NCI-H446 treated with DMSO at 0.1 percent for 48 hours (cell line): Measurements from ENCODE around the gene TOX2.
A peak's percentile ranks its signal among the peaks of the same experiment; 100 is the strongest.
"Not testable (repeated sequence)": the region's sequence is repeated elsewhere in the genome, so short reads cannot be mapped to it uniquely, and the experiment has no call there.

Experiments
- DNase-seq: peaks from one replicate; lab custom pipeline; 2025; lab: John Stamatoyannopoulos, UW

Gene TOX2

GRCh38 chr20:44033344-44033743 is 118.7 kb downstream of the TOX2 start:
- no peak for DNase-seq

GRCh38 chr20:44033873-44034272 is 119.2 kb downstream of the TOX2 start:
- no peak for DNase-seq

- no peak for DNase-seq
Observed at GRCh38 chr20:44034451-44034850, 119.8 kb downstream of the TOX2 start.

- DNase-seq = no peak
Observed at GRCh38 chr20:44034965-44035635, 120.4 kb downstream of the TOX2 start.

DNA sequence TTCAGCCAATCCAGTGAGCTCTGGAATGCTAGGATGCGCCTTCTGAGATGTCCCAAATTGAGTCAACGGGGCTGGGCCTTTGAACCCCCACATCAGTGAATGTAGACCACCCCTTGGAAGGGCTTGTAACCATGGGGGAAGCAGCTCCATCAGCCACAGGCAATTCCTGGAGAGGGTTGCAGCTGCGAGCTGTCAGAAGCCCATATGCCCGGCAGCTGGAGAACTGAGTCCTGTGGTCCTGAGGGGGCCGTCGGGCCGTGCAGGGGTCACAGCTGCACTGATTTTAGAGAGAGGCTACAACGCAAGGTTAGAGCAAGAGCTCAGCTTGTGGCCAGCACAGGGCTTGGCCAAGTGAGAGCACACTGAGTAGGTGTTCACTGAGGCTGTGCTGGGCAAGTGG is 121.3 kb downstream of the TOX2 start:
- DNase-seq = no peak

DNA sequence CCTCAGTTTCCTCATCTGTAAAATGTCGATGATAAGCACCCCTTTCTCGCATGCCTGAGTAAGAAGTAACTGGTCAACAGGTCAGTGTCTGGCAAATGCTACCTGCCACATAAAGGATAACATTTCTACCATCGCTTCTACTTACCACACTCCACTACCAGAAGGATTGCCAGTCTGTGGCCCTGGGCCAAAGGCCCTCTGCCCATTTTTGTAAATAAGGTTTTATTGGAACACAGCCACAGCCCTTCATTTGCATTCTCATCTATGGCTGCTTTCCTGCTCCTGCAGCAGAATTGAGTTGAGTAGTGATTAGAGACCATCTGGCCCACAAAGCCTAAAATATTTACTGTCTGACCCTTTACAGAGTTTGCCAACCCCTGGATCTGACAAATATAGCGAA is 121.8 kb downstream of the TOX2 start:
- no peak for DNase-seq

- DNase-seq = peak; percentile 3
Observed at GRCh38 chr20:44038681-44039123, 124.0 kb downstream of the TOX2 start.

- DNase-seq = no peak
Observed at GRCh38 chr20:44039147-44039546, 124.5 kb downstream of the TOX2 start.

- DNase-seq = no peak
Observed at GRCh38 chr20:44039741-44040140, 125.1 kb downstream of the TOX2 start.

GRCh38 chr20:44040202-44040915 is 125.7 kb downstream of the TOX2 start:
- no peak for DNase-seq

GRCh38 chr20:44041001-44041400 is 126.3 kb downstream of the TOX2 start:
- DNase-seq = no peak

- not testable (repeated sequence) for DNase-seq
Observed at GRCh38 chr20:44044712-44045111, 130.1 kb downstream of the TOX2 start.

GRCh38 chr20:44050327-44050726 is 135.7 kb downstream of the TOX2 start:
- no peak for DNase-seq

- DNase-seq = no peak
Observed at GRCh38 chr20:44050925-44051660, 136.4 kb downstream of the TOX2 start.

- DNase-seq = no peak
Observed at GRCh38 chr20:44051661-44052000, 137.0 kb downstream of the TOX2 start.

GRCh38 chr20:44052166-44052565 is 137.5 kb downstream of the TOX2 start:
- no peak for DNase-seq

DNA sequence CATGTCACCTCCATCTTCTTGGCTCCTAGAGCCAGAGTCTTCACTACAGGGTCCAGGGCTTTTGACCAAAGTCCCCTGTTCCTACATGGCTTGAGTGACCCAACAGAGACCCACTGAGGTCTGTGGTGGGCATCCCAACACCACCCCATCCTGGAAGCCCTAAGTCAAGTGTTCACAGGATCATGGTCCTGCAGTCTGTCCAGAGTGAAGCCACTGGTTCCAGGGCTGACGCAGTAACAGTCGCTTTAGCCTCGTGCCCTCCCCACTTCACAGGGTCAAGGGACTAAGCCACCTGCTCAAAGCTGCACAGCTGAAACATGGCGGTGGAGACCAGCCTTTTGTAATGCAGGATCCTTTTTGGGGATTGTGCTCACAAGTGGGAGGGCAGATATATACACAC is 138.4 kb downstream of the TOX2 start:
- DNase-seq = no peak

GRCh38 chr20:44054118-44054517 is 139.5 kb downstream of the TOX2 start:
- no peak for DNase-seq

GRCh38 chr20:44054849-44055248 is 140.2 kb downstream of the TOX2 start:
- DNase-seq = no peak

DNA sequence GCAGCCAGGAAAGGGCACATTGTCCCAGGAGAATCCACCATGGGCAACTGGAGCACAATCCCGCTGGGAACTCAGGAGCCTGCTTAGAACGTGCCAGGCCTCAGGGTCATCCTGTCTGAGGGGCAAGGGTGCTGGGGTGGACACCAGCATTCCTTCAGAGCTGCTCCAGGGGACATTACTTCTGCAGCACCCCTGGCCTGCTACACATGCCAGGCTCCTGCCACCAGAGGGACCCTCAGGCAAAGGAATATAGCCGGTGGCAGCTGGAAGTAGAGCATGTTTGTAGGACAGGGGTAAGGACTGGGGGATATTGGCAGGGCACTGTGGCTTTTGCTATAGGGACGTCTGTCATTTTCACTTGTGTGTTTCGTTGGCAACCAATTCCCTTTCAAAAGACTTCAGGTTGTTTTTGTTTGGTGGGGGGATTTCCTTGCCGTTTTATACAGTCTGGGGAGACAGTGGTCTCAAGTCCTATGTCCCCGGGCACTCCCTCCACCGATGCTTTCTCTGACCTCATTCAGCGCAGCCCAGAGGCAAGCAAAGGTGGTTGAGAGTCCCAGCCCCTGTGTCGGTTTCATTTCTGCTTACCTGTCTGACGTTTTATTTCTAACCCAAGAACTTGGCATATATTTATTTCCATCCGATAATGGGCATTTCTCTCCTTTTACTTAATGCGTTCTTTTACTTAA is 141.5 kb downstream of the TOX2 start:
- DNase-seq = no peak

DNA sequence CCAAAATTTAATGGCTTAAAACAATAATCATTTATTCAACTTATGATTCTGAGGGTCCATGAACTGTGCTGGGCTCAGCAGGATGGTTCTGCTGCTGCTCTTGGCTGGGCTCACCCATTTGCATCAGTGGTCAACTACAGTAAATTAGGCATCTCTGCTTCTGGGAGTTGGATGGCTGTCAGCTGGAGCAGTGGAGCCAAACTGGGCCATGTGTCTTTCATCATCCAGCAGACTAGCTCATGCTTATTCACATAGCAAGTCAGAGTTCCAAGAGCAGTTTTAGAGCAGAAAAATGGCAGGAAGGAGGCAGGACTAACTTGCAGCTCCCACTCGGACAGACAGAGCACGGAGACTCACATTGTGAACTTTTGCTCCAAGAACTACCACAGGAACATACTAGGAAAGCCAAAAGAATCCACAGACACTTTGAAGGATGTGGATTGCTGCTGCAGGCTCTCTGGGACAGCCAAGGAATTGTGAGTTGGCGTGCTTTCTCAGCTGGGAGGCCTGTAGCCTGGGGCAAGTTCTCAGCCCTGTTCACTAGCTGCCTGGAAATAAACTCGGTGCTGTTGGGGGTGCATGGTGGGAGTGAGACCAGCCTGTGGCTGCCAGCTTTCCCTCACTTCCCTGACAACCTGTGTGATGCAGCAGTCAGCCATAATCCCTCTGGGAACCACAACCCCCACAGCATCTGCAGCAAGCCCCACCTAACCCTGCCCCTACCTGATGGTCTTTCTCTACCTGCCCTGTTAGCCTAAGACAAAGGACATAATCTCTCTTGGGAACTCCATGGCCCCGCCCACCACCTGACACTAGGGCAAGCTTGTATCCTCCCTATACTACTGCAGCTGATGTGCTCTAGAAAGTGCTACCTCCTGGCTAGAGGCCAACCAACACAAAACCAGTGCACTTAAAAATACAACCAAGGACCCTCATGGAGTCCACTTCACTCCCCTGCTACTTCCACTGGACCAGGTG is 143.3 kb downstream of the TOX2 start:
- DNase-seq = no peak
